Liver (tissue), 9 donors: ENCODE data around the gene CMIP. TPM values are rescaled to one million over a fixed set of nuclear protein-coding genes. Genes with fewer than 3 reads are reported as not detected.
A peak's percentile ranks its signal among the peaks of the same experiment; 100 is the strongest.

ENCODE experiments used
- DNase-seq: peaks from one replicate; pipeline ENCODE4 v3.0.0-alpha.2; 2017; ENCODE audit warnings: low spot score
- H3K27ac ChIP-seq, 2 donors: one replicate each; pipeline ENCODE4 v1.7.0; 2013; ENCODE audit warnings: inconsistent platforms in 2 of 2, low read length in 2 of 2, control low read depth in 1 of 2, low read depth in 1 of 2, mild to moderate bottlenecking in 1 of 2
- H3K27me3 ChIP-seq, 4 donors: one replicate each; pipeline versions ENCODE4 v1.6.1 to v1.7.0; 2013; ENCODE audit warnings: low read length in 3 of 4, inconsistent platforms in 1 of 4, mild to moderate bottlenecking in 1 of 4, moderate library complexity in 1 of 4; ENCODE audit not compliant: control insufficient read depth in 4 of 4, insufficient read depth in 4 of 4
- H3K36me3 ChIP-seq, 4 donors: one replicate each; pipeline versions ENCODE4 v1.6.1 to v1.7.0; 2013; ENCODE audit warnings: low read length in 3 of 4, mild to moderate bottlenecking in 3 of 4, low read depth in 1 of 4, moderate library complexity in 1 of 4; ENCODE audit not compliant: control insufficient read depth in 4 of 4, insufficient read depth in 3 of 4
- H3K4me1 ChIP-seq, 4 donors: one replicate each; pipeline versions ENCODE4 v1.6.1 to v1.7.0; 2013; ENCODE audit warnings: low read length in 3 of 4, mild to moderate bottlenecking in 3 of 4, moderate library complexity in 1 of 4; ENCODE audit not compliant: control insufficient read depth in 4 of 4, insufficient read depth in 4 of 4
- H3K4me3 ChIP-seq, 3 donors: one replicate each; pipeline versions ENCODE4 v1.6.1 to v1.7.0; 2013; ENCODE audit warnings: low read length in 3 of 3, control low read depth in 1 of 3, low read depth in 1 of 3, mild to moderate bottlenecking in 1 of 3
- H3K9ac ChIP-seq, 2 donors: one replicate each; pipeline ENCODE4 v1.7.0; 2013; ENCODE audit warnings: low read length in 2 of 2, mild to moderate bottlenecking in 2 of 2, moderate library complexity in 2 of 2, control low read depth in 1 of 2, low read depth in 1 of 2
- H3K9me3 ChIP-seq, 4 donors: one replicate each; pipeline versions ENCODE4 v1.6.1 to v1.7.0; 2013; ENCODE audit warnings: low read length in 3 of 4; ENCODE audit not compliant: control insufficient read depth in 4 of 4
- ATF3 ChIP-seq: IDR thresholded peaks from 2 replicates; pipeline ENCODE4 v1.6.1; 2016; ENCODE audit warnings: antibody characterized with exemption
- EGR1 ChIP-seq, 2 donors: IDR thresholded peaks; 2 replicates each; pipeline ENCODE4 v1.6.1; 2016 to 2018; ENCODE audit warnings: antibody characterized with exemption in 2 of 2, low read depth in 2 of 2
- FOXA1 ChIP-seq: IDR thresholded peaks from 2 replicates; pipeline ENCODE4 v1.6.1; 2016; ENCODE audit warnings: antibody characterized with exemption
- FOXA2 ChIP-seq: IDR thresholded peaks from 2 replicates; pipeline ENCODE4 v1.6.1; 2016; ENCODE audit warnings: antibody characterized with exemption
- GABPA ChIP-seq, 2 donors: IDR thresholded peaks in 1 of 2; conservative IDR thresholded peaks in 1 of 2; 2 replicates each; pipeline ENCODE4 v1.6.1; 2016; ENCODE audit warnings: antibody characterized with exemption in 2 of 2, mild to moderate bottlenecking in 1 of 2, moderate library complexity in 1 of 2
- HNF4A ChIP-seq, 2 donors: conservative IDR thresholded peaks; 2 replicates each; pipeline ENCODE4 v1.6.1; 2016; ENCODE audit warnings: antibody characterized with exemption in 2 of 2, mild to moderate bottlenecking in 2 of 2
- HNF4G ChIP-seq: IDR thresholded peaks from 2 replicates; pipeline ENCODE4 v1.6.1; 2016; ENCODE audit warnings: antibody characterized with exemption
- JUND ChIP-seq, 2 donors: IDR thresholded peaks; 2 replicates each; pipeline ENCODE4 v1.6.1; 2016; ENCODE audit warnings: antibody characterized with exemption in 2 of 2
- NR2F2 ChIP-seq: IDR thresholded peaks from 2 replicates; pipeline ENCODE4 v1.6.1; 2016; ENCODE audit warnings: antibody characterized with exemption
- RAD21 ChIP-seq, 2 donors: IDR thresholded peaks; 2 replicates each; pipeline ENCODE4 v1.6.1; 2016; ENCODE audit warnings: antibody characterized with exemption in 2 of 2, mild to moderate bottlenecking in 2 of 2
- RXRA ChIP-seq, 2 donors: IDR thresholded peaks; 2 replicates each; pipeline ENCODE4 v1.6.1; 2017 to 2018; ENCODE audit warnings: antibody characterized with exemption in 2 of 2, mild to moderate bottlenecking in 1 of 2
- SP1 ChIP-seq: IDR thresholded peaks from 2 replicates; pipeline ENCODE4 v1.6.1; 2018; ENCODE audit warnings: antibody characterized with exemption, mild to moderate bottlenecking
- TAF1 ChIP-seq: conservative IDR thresholded peaks from 2 replicates; pipeline ENCODE4 v1.6.1; 2016; ENCODE audit warnings: antibody characterized with exemption, mild to moderate bottlenecking
- YY1 ChIP-seq: IDR thresholded peaks from 2 replicates; pipeline ENCODE4 v1.6.1; 2016; ENCODE audit warnings: antibody characterized with exemption, mild to moderate bottlenecking
- ZBTB33 ChIP-seq: IDR thresholded peaks from 2 replicates; pipeline ENCODE4 v1.6.1; 2016; ENCODE audit warnings: antibody characterized with exemption
- WGBS: extraction: QIAGEN DNeasy Blood & Tissue Kit; methylation state at CpG from one replicate; pipeline ENCODE4 v1.1.7; 2013; 5-methylcytosine and 5-hydroxymethylcytosine counted together
- polyA plus RNA-seq, 2 donors: library from polyadenylated mRNA; stranded (reverse) in 1 of 2; unstranded in 1 of 2; fragments of 200-250 nt in 1 of 2; fragments of >200 nt in 1 of 2; fragmentation: Nextera tagmentation in 1 of 2; extraction: Ambion mirVana in 1 of 2; gene quantifications; one replicate each; pipeline versions ENCODE4 v1.2.1 to v1.2.3, GENCODE V29; 2013 to 2015
- total RNA-seq, 2 donors: library from RNA; depleted of rRNA; stranded (reverse); fragments of >200 nt; gene quantifications; one replicate each; pipeline ENCODE4 v1.2.3, GENCODE V29; 2014
- TF ChIP-seq, protein P1 (sequence below): IDR thresholded peaks from 2 replicates; pipeline ENCODE4 v1.6.1; 2016; ENCODE audit warnings: antibody characterized with exemption
- TF ChIP-seq, protein P2 (sequence below): fragments of 150-350 bp; IDR thresholded peaks from 2 replicates; pipeline ENCODE4 v1.5.1; 2017; ENCODE audit warnings: improper control_type of control experiment, low read depth, low read length; ENCODE audit not compliant: missing input control
- donor health status: healthy.
- donor health status: healthy.
- donor health status: healthy.
- donor health status: healthy.
- donor health status: healthy.

The CMIP gene
- total and polyA plus RNA-seq, 4 donors: 1.7 to 15.6 (median 10.1) TPM

DNA sequence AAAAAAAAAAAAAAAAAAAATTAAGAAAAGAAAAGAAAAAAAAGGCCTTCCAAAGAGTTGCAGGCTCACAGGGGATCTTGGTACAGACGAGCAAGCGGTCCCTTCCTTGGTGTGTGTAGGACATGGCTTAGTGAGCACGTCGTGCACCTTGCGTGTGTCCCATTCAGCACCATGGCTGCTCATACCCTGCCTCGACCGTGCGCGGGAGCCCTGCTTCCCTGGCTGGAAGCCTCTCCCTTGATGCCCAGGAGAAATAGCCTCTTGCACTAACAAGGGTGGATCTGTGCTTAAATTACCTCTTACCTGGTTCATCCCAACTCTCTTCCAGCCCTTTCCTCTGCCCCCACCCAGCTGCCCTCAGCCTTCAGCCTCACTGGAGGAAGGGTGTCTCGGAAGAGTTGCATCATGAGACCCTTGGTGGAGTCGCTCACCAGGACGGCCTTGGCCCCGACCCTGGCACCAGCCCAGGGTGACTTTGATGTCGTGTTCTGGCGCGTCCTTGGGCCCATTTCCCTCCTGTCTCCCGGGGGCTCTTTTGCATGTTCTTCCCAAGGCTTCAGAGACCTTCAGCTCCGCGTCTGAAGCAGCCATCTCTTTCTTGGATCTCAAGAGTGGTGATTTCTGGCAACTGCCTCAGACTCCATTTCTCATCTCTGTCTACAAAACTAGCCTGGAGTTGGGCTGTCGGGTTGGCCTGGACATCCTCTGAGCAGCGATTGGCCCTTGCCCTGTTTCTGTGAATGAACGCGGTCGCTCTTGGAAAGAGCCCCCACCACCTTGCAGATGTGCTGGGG, 127.2 kb downstream of the CMIP start:
- Histone ChIP-seq H3K4me3 (no peak overlapping the region), H3K27ac (no peak overlapping the region), H3K36me3 (no peaks in the 10 kb centered on the region), H3K9ac (no peak overlapping the region), H3K27me3 (no peaks in the 10 kb centered on the region), H3K9me3 (no peaks in the 10 kb centered on the region), H3K4me1 (peaks cover 0 to 29% (median 16%) of the 10 kb centered on the region in 4 donors)
- no peak for DNase-seq
- 82% methylated on average over 24 of the region's 24 CpGs for WGBS
- TF ChIP-seq NR2F2: no peak
- no peak for TF ChIP-seq FOXA2

DNA sequence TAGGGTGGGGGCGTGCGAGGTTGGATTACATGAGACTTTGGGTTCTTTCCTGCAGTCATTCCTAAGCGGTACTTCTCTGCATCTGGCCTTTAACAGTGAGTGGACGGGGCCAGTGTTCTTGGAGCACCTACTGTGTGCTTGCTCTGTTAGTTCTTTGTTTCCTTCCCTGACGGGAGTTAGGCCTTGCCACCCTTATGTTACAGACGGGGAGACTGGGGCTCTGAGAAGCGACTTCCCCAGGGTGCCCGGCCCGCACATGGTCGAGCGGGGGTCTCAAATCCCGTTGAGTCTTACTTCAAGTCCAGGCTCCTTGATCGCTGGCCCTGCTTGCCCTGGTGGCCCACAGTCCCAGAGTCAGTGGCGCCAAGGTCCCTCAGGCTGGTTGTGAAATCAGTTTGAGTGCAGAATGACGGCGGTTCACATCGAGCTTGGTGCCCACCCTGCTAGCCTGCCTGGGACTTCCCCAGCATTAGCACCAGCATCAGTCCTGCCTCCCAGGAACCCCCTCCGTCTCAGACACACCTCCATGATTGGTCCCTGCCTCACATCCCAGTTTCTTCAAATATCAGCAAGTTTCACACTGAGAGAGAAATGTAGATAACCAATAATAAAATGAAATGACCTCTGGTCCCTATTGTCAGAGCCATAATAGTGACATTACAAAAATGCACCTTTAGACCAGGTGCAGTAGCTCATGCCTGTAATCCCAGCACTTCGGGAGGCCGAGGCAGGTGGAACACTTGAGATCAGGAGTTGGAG, 128.0 kb downstream of the CMIP start:
- H3K9ac ChIP-seq: no peak overlapping the region
- H3K36me3 ChIP-seq: no peaks in the 10 kb centered on the region
- no peak overlapping the region for H3K4me3 ChIP-seq
- no peak for DNase-seq
- peaks cover 0 to 29% (median 16%) of the 10 kb centered on the region in 4 donors for H3K4me1 ChIP-seq
- no peaks in the 10 kb centered on the region for H3K27me3 ChIP-seq
- 87% methylated on average over 20 of the region's 20 CpGs for WGBS
- H3K27ac ChIP-seq: no peak overlapping the region
- TF ChIP-seq FOXA2 (no peak), HNF4A (conservative IDR thresholded peaks at IDR 0.05) (peak in 1 of 2 donors; percentile 26)
- H3K9me3 ChIP-seq: no peaks in the 10 kb centered on the region

GRCh38 chr16:81573533-81574020, 129.0 kb downstream of the CMIP start:
- WGBS: 94% methylated on average over 7 of the region's 7 CpGs
- no peak for DNase-seq
- no peak overlapping the region for H3K27ac ChIP-seq

More at GRCh38 chr16:81573533-81574020, 129.0 kb downstream of the CMIP start:
- H3K9me3 ChIP-seq: no peaks in the 10 kb centered on the region
- H3K4me3 ChIP-seq: no peak overlapping the region
- TF ChIP-seq ZBTB33 (no peak), EGR1 (IDR thresholded peaks at IDR 0.05; ENCODE audit: low read depth in 2 of 2) (no peak), HNF4G (no peak), HNF4A (conservative IDR thresholded peaks at IDR 0.05) (no peak), TAF1 (no peak), RAD21 (IDR thresholded peaks at IDR 0.05) (no peak), RXRA (IDR thresholded peaks at IDR 0.05) (no peak), SP1 (no peak), FOXA2 (no peak), FOXA1 (no peak), JUND (IDR thresholded peaks at IDR 0.05) (no peak), ATF3 (no peak), NR2F2 (no peak), YY1 (no peak), GABPA (IDR thresholded peaks at IDR 0.05 in 1 of 2, conservative IDR thresholded peaks at IDR 0.05 in 1 of 2) (no peak)
- TF ChIP-seq, protein P1, sequence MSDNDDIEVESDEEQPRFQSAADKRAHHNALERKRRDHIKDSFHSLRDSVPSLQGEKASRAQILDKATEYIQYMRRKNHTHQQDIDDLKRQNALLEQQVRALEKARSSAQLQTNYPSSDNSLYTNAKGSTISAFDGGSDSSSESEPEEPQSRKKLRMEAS: no peak
- TF ChIP-seq, protein P2, sequence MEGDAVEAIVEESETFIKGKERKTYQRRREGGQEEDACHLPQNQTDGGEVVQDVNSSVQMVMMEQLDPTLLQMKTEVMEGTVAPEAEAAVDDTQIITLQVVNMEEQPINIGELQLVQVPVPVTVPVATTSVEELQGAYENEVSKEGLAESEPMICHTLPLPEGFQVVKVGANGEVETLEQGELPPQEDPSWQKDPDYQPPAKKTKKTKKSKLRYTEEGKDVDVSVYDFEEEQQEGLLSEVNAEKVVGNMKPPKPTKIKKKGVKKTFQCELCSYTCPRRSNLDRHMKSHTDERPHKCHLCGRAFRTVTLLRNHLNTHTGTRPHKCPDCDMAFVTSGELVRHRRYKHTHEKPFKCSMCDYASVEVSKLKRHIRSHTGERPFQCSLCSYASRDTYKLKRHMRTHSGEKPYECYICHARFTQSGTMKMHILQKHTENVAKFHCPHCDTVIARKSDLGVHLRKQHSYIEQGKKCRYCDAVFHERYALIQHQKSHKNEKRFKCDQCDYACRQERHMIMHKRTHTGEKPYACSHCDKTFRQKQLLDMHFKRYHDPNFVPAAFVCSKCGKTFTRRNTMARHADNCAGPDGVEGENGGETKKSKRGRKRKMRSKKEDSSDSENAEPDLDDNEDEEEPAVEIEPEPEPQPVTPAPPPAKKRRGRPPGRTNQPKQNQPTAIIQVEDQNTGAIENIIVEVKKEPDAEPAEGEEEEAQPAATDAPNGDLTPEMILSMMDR: no peak
- H3K27me3 ChIP-seq: no peaks in the 10 kb centered on the region
- peaks cover 0 to 22% (median 14%) of the 10 kb centered on the region in 4 donors for H3K4me1 ChIP-seq
- no peak overlapping the region for H3K9ac ChIP-seq
- H3K36me3 ChIP-seq: no peaks in the 10 kb centered on the region
